SK-N-SH (cell line): ENCODE results near the gene THEMIS2. TPM values are rescaled to one million over a fixed set of nuclear protein-coding genes. Genes with fewer than 3 reads are reported as not detected.

Source experiments
- CTCF ChIA-PET: fragments of 300-600, 350-600 bp; formaldehyde crosslinking; extraction: SDS; loops from one replicate; lab custom pipeline; 2021; lab: Yijun Ruan, JAX
- POLR2A ChIA-PET: fragments of 350-600 bp; sonication (Branson Sonifier 250); formaldehyde crosslinking; extraction: SDS; loops from one replicate; lab custom pipeline; 2020; ENCODE audit warnings: antibody characterized with exemption, inconsistent platforms; lab: Yijun Ruan, JAX
- DNase-seq: peaks from one replicate; pipeline ENCODE4 v3.0.0; 2012
- H2AFZ ChIP-seq: fragments of 200-600 bp; sonication (generic); 2 replicates; pipeline ENCODE4 v1.8.1; 2016; ENCODE audit warnings: antibody characterized with exemption, mild to moderate bottlenecking, low read depth
- H3F3A ChIP-seq: fragments of 200-600 bp; sonication (generic); replicated peaks from 2 replicates; pipeline ENCODE3; 2016; ENCODE audit warnings: antibody characterized with exemption, mild to moderate bottlenecking; ENCODE audit not compliant: insufficient read depth
- H3K27ac ChIP-seq, 2 experiments: fragments of 200-500 bp in 1 of 2; fragments of 200-600 bp in 1 of 2; sonication (Bioruptor generic) in 1 of 2; sonication (generic), shearing (Covaris generic) in 1 of 2; 2 replicates each; pipeline versions ENCODE4 v1.5.1 to v1.6.1; 2014 to 2016; ENCODE audit warnings: low read depth in 2 of 2, inconsistent platforms in 1 of 2, low read length in 1 of 2, mild to moderate bottlenecking in 1 of 2, mixed read lengths in 1 of 2
- H3K27me3 ChIP-seq: fragments of 200-600 bp; sonication (generic), shearing (Covaris generic); 2 replicates; pipeline ENCODE4 v1.6.1; 2016; ENCODE audit warnings: mixed run types; ENCODE audit not compliant: insufficient read depth
- H3K36me3 ChIP-seq, 2 experiments: fragments of 200-500 bp in 1 of 2; fragments of 200-600 bp in 1 of 2; sonication (Bioruptor generic) in 1 of 2; sonication (generic) in 1 of 2; replicated peaks in 1 of 2; 2 replicates each; pipeline versions ENCODE3 to v1.5.1; 2014 to 2016; ENCODE audit warnings: low read length in 1 of 2, mild to moderate bottlenecking in 1 of 2; ENCODE audit not compliant: insufficient read depth in 2 of 2, control insufficient read depth in 1 of 2
- H3K4me1 ChIP-seq, 2 experiments: fragments of 200-500 bp in 1 of 2; fragments of 200-600 bp in 1 of 2; sonication (Bioruptor generic) in 1 of 2; sonication (generic), shearing (Covaris generic) in 1 of 2; 2 replicates each; pipeline versions ENCODE4 v1.5.1 to v1.6.1; 2014 to 2016; ENCODE audit warnings: low read depth in 1 of 2, low read length in 1 of 2, mixed run types in 1 of 2; ENCODE audit not compliant: insufficient read depth in 2 of 2, control insufficient read depth in 1 of 2
- H3K4me2 ChIP-seq: fragments of 200-600 bp; sonication (generic), shearing (Covaris generic); 2 replicates; pipeline ENCODE4 v1.6.1; 2017; ENCODE audit warnings: mixed run types
- H3K4me3 ChIP-seq, 2 experiments: fragments of 200-500 bp in 1 of 2; fragments of 200-600 bp in 1 of 2; sonication (Bioruptor generic) in 1 of 2; sonication (generic), shearing (Covaris generic) in 1 of 2; 2 replicates each; pipeline versions ENCODE4 v1.5.1 to v1.8.1; 2014 to 2016; ENCODE audit warnings: low read depth in 2 of 2, inconsistent platforms in 1 of 2, low read length in 1 of 2, mild to moderate bottlenecking in 1 of 2, mixed read lengths in 1 of 2, moderate library complexity in 1 of 2
- H3K79me2 ChIP-seq: fragments of 200-600 bp; sonication (generic); 2 replicates; pipeline ENCODE4 v1.8.1; 2017; ENCODE audit warnings: mild to moderate bottlenecking; ENCODE audit not compliant: insufficient read depth
- H3K9ac ChIP-seq: fragments of 200-600 bp; sonication (generic); 2 replicates; pipeline ENCODE4 v1.6.1; 2017; ENCODE audit warnings: mixed run types
- H3K9me2 ChIP-seq: fragments of 200-600 bp; sonication (generic); 2 replicates; pipeline ENCODE4 v1.6.1; 2017; ENCODE audit warnings: mixed run types
- H3K9me3 ChIP-seq: fragments of 200-600 bp; sonication (generic); 2 replicates; pipeline ENCODE4 v1.6.1; 2017; ENCODE audit warnings: mixed run types, mild to moderate bottlenecking, moderate library complexity
- H4K20me1 ChIP-seq: fragments of 200-600 bp; sonication (generic); 2 replicates; pipeline ENCODE4 v1.6.1; 2017; ENCODE audit warnings: mild to moderate bottlenecking, mixed run types; ENCODE audit not compliant: insufficient read depth
- CHD2 ChIP-seq: fragments of 150-350 bp; IDR thresholded peaks from 2 replicates; pipeline ENCODE4 v1.6.1; 2018; ENCODE audit warnings: low read length; ENCODE audit not compliant: partially characterized antibody
- ELF1 ChIP-seq: IDR thresholded peaks from 2 replicates; pipeline ENCODE4 v1.4.0; 2012
- EZH2phosphoT487 ChIP-seq: fragments of 200-600 bp; sonication (generic); IDR thresholded peaks from 2 replicates; pipeline ENCODE4 v1.6.1; 2017; ENCODE audit warnings: low read depth, mixed run types, mild to moderate bottlenecking, antibody characterized with exemption, moderate library complexity, borderline replicate concordance
- FOSL2 ChIP-seq: IDR thresholded peaks from 2 replicates; pipeline ENCODE4 v1.4.0; 2012; ENCODE audit warnings: low read depth, mild to moderate bottlenecking, moderate library complexity, borderline replicate concordance
- FOXJ3 ChIP-seq: sonication (generic); formaldehyde crosslinking; IDR thresholded peaks from 2 replicates; pipeline ENCODE4 v1.5.1; 2020; ENCODE audit warnings: mild to moderate bottlenecking, missing genetic modification reagents
- GABPA ChIP-seq: IDR thresholded peaks from 2 replicates; pipeline ENCODE4 v1.4.0; 2012; ENCODE audit warnings: low read depth, mild to moderate bottlenecking
- IRF3 ChIP-seq: fragments of 150-350 bp; IDR thresholded peaks from 2 replicates; pipeline ENCODE4 v1.6.1; 2016; ENCODE audit warnings: mild to moderate bottlenecking, low read depth, low read length
- MAX ChIP-seq: IDR thresholded peaks from 2 replicates; pipeline ENCODE4 v1.4.0; 2012; ENCODE audit warnings: low read depth
- MEF2A ChIP-seq: IDR thresholded peaks from 2 replicates; pipeline ENCODE4 v1.4.0; 2012; ENCODE audit warnings: low read depth, borderline replicate concordance
- NFIC ChIP-seq: IDR thresholded peaks from 2 replicates; pipeline ENCODE4 v1.4.0; 2012; ENCODE audit warnings: borderline replicate concordance
- NRF1 ChIP-seq: IDR thresholded peaks from 2 replicates; pipeline ENCODE4 v1.6.1; 2012; ENCODE audit warnings: low read depth, mild to moderate bottlenecking, low read length
- PBX3 ChIP-seq: IDR thresholded peaks from 2 replicates; pipeline ENCODE4; 2012
- POLR2AphosphoS5 ChIP-seq: IDR thresholded peaks from 2 replicates; pipeline ENCODE4 v1.6.1; 2012; ENCODE audit warnings: low read depth, low read length
- RAD21 ChIP-seq: IDR thresholded peaks from 2 replicates; pipeline ENCODE4 v1.6.1; 2012; ENCODE audit warnings: mild to moderate bottlenecking, low read length
- RCOR1 ChIP-seq: fragments of 150-350 bp; IDR thresholded peaks from 2 replicates; pipeline ENCODE4 v1.6.1; 2017; ENCODE audit warnings: antibody characterized with exemption, low read length
- TAF1 ChIP-seq: IDR thresholded peaks from 2 replicates; pipeline ENCODE4 v1.6.1; 2012; ENCODE audit warnings: low read depth, mild to moderate bottlenecking, low read length, moderate library complexity, borderline replicate concordance
- USF1 ChIP-seq: IDR thresholded peaks from 2 replicates; pipeline ENCODE4 v1.4.0; 2012; ENCODE audit warnings: low read depth, borderline replicate concordance
- ZBTB33 ChIP-seq: IDR thresholded peaks from 2 replicates; pipeline ENCODE4 v1.4.0; 2012; ENCODE audit warnings: low read depth, borderline replicate concordance
- WGBS: methylation state at CpG from one replicate; pipeline ENCODE4 v1.1.6; 2017; ENCODE audit warnings: low lambda C conversion rate; 5-methylcytosine and 5-hydroxymethylcytosine counted together
- polyA plus RNA-seq, 3 experiments: library from polyadenylated mRNA; depleted of rRNA; stranded (reverse); fragments of >200 nt; gene quantifications; 2 replicates each; pipeline ENCODE4 v1.2.3, GENCODE V29; 2012

Gene THEMIS2
- polyA plus RNA-seq, 1 of the 3 experiments (the other 2 are of a cell fraction): 4.1 TPM

GRCh38 chr1:27886353-27886679 is 14.0 kb downstream of the THEMIS2 start:
- no peaks in the 10 kb centered on the region for H3K79me2 ChIP-seq
- no peak for TF ChIP-seq USF1
- no peak for TF ChIP-seq RCOR1
- TF ChIP-seq TAF1: no peak
- TF ChIP-seq NFIC: no peak
- TF ChIP-seq CHD2: no peak
- no peak for TF ChIP-seq PBX3
- TF ChIP-seq FOSL2: no peak
- TF ChIP-seq POLR2AphosphoS5: no peak
- no peak for TF ChIP-seq IRF3
- TF ChIP-seq GABPA: no peak
- no peaks in the 10 kb centered on the region for H3K27me3 ChIP-seq
- H3K9me2 ChIP-seq: no peaks in the 10 kb centered on the region
- peaks cover 7 to 11% of the 10 kb centered on the region in 2 experiments for H3K36me3 ChIP-seq
- ChIA-PET POLR2A (no interaction called here), CTCF (interaction anchor here (1.0 kb wide), 1 partner anchor 29 kb away, joined by 4 read pairs; no protein-coding TSS in a partner anchor)
- H3K27ac ChIP-seq: no peak overlapping the region
- no peak overlapping the region for H2AFZ ChIP-seq
- no peaks in the 10 kb centered on the region for H3K9me3 ChIP-seq
- H3F3A ChIP-seq: no peaks in the 10 kb centered on the region
- no peak overlapping the region for H3K9ac ChIP-seq
- H4K20me1 ChIP-seq: no peaks in the 10 kb centered on the region
- WGBS: 94% methylated on average over 2 of the region's 2 CpGs
- DNase-seq: no peak
- H3K4me2 ChIP-seq: no peak overlapping the region
- no peak overlapping the region for H3K4me3 ChIP-seq
- H3K4me1 ChIP-seq: no peaks in the 10 kb centered on the region

- Histone ChIP-seq H3K79me2 (no peaks in the 10 kb centered on the region), H3K36me3 (peaks cover 9 to 15% of the 10 kb centered on the region in 2 experiments), H3K27ac (no peak overlapping the region), H3K4me3 (no peak overlapping the region), H3K9ac (no peak overlapping the region), H3K4me2 (no peak overlapping the region), H3K9me3 (no peaks in the 10 kb centered on the region), H4K20me1 (no peaks in the 10 kb centered on the region), H3F3A (no peaks in the 10 kb centered on the region), H3K27me3 (no peaks in the 10 kb centered on the region), H3K9me2 (no peaks in the 10 kb centered on the region), H2AFZ (no peak overlapping the region), H3K4me1 (no peaks in the 10 kb centered on the region)
- ChIA-PET CTCF (interaction anchor here (0.8 to 1.0 kb wide), 2 partner anchors 29 kb away, joined by 4 read pairs; no protein-coding TSS in a partner anchor), POLR2A (no interaction called here)
- no peak for DNase-seq
- no peak for TF ChIP-seq IRF3
- TF ChIP-seq FOSL2: no peak
- TF ChIP-seq RAD21: no peak
- no peak for TF ChIP-seq EZH2phosphoT487
- no peak for TF ChIP-seq NRF1
- no peak for TF ChIP-seq ELF1
- no peak for TF ChIP-seq PBX3
- TF ChIP-seq CHD2: no peak
- TF ChIP-seq ZBTB33: no peak
- TF ChIP-seq MAX: no peak
- no peak for TF ChIP-seq NFIC
- TF ChIP-seq FOXJ3 (CRISPR knock-in tag): no peak
- TF ChIP-seq MEF2A: no peak
- TF ChIP-seq USF1: no peak
- 87% methylated on average over 3 of the region's 3 CpGs for WGBS
These were observed 14.4 kb downstream of the THEMIS2 start for GRCh38 chr1:27886744-27887143.
